Thyroid gland (tissue), 4 donors: ENCODE data around the gene KIF3A.

Experiments
- CTCF ChIP-seq, 6 experiments: fragments of 200-600 bp in 3 of 6; fragments of 450-650 bp in 3 of 6; sonication (generic) in 3 of 6; IDR thresholded peaks; one replicate each; pipeline ENCODE4 v1.5.1; 2016 to 2019; ENCODE audit warnings: antibody characterized with exemption in 6 of 6, mild to moderate bottlenecking in 2 of 6, inconsistent platforms in 1 of 6, moderate library complexity in 1 of 6
- POLR2A ChIP-seq, 2 donors: fragments of 450-650 bp; IDR thresholded peaks; one replicate each; pipeline ENCODE4 v1.6.1; 2017; ENCODE audit warnings: antibody characterized with exemption in 2 of 2, mild to moderate bottlenecking in 2 of 2, moderate library complexity in 1 of 2

DNA sequence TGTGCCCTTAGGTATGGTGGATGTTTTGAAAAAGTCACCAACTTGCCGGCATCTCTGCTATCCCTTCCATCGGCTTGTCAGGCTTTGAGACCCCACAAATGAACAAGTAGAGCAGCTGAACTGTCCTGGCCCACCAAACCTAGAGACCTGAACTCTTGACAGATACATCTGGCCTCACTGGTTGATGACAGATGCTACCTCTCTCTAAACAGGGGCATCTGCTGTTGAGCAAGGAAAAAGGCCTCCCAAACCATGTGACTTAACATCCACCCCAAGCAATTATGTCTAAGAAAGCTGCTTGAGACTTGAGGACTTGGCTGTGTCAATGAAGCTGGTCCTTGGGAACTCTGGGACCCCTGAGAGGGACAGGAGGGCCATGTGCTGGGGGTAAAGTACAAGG, 12.2 kb upstream of the KIF3A start:
- TF ChIP-seq CTCF (IDR thresholded peaks at IDR 0.05) (no peak), POLR2A (IDR thresholded peaks at IDR 0.05) (no peak)
